Stimulated activated CD8-positive, alpha-beta memory T cell treated with anti-CD3 and anti-CD28 coated beads, Interleukin-12 subunit alpha, Interleukin-12 subunit beta, amount 100 ng/mL, for 24 hours (primary cell): ENCODE results near the gene CHD9.
"Not testable (repeated sequence)": the region's sequence is repeated elsewhere in the genome, so short reads cannot be mapped to it uniquely, and the experiment has no call there.

ENCODE experiments used
- DNase-seq: peaks from one replicate; pipeline ENCODE4 v3.0.0-alpha.2; 2020; ENCODE audit errors: extremely low read depth

Gene CHD9

DNA sequence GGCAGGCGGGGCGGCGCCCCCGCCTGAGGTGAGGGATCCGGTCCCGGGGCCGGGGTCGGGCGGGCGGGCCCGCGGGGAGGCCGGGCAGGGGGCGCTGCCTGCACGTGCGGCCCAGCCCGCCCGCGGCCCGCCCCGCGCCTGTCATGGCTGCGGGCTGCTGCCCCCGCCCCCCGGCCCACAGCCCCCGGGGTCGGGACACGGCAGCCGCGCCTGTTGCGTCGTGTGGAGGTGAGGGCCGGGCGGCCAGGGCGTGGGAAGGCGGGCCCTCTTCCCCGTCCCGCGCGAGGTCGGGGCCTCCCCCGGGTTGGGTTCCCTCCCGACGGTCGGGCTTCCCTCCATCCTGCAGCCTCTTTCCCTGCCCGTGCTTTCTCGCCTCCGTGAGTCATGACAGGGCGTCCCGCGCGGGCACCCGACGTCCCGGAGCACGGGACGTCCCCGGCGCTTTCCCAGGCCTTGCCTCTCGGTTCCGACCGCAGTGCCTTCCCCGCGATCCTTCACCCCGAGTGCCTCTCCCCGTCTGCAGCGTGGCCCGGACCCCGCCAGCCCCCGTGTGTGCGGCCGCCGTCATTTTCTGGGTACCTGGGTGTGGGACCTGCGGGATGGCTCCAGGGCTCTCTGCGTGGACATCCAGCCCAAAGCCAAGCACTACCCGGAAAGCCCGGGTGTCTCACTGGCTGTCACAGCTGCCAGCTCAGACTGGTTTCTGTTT, 76.7 kb downstream of the CHD9 start:
- peak; percentile 26 for DNase-seq

DNA sequence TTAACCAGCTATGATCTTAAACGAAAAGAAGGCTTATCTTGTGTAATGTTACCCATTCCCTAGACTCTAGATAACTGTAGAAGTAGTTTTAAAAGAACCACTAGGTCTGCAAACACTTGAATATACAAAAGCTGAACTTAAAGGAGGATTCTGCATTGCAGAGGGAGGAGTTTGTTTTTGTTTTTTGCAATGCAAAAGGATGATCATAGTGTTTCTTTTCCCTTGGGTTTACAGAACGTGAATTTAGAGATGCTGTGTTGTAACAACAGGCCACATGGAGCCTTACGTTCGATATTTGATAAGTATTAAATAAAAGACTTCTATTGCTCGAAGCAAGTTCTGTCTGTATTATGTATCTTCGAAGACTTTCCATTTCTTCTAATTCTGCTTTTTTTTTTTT, 77.6 kb downstream of the CHD9 start:
- DNase-seq, result no peak

DNA sequence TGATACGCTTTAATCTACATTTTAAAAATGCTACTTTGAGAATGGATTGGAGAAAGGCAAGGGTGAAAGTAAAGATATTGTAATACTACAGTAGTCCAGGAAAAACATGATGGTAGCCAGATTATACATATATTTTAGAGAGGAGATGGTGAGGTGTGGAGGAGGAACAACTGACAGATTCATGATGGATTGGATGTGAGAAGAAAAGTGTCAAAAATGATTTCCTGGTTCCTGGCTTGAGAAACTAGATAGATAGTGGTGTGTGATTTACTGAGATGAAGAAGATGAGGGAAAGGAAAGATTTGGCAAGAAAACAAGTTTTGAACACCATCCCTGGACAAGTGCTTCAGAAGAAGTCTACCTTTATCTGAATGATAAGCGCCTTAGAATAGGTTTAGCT, 80.5 kb downstream of the CHD9 start:
- DNase-seq, result no peak

DNA sequence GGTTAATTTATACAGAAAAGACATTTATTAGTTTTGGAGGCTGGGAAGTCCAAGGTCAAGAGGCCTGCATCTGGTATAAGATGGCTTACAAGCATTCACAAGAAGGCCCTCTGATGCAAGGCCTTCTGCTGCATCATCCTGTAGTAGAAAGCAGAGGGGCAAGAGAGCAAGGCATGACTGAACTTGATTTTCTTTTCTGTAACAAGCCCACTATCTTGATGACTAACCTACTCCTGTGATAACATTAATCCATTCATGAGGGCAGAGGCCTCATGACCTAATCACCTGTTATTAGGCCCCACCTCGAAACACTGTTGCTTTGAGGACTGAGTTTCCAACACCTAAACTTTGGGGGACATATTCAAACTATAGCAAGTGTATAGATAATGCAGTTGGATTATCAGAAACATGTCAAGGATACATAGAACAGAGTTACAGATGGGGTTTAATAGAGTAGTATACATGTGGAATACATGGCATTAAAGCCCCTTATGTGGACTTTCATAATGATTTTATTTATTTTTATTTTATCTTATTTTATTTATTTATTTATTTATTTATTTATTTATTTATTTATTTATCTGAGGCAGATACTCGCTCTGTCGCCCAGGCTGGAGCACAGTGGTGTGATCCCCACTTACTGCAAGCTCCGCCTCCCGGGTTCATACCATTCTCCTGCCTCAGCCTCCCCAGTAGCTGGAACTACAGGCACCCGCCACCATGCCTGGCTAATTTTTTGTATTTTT, 88.2 kb downstream of the CHD9 start:
- no peak for DNase-seq

DNA sequence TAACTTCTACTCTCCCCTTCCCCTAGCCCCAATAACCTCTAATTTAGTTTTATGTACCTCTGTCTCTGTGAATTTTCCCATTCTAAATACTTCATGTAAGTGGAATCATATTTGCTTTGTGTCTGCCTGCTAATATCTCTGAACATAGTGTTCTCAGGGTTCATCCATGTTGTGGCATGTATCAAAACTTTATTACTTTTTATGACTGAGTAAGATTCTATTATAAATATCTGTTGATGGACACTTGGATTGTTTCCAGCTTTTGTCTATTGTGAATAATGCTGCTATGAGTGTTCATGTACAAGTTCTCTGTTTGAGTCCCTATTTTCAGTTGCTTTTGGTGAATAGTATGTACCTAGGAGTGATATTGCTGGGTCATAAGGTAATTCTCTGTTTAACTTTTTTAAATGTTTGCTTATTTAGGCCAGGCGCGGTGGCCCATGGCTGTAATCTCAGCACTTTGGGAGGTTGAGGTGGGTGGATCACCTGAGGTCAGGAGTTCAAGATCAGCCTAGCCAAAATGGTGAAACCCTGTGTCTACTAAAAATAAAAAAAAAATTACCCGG, 92.8 kb downstream of the CHD9 start:
- no peak for DNase-seq

DNA sequence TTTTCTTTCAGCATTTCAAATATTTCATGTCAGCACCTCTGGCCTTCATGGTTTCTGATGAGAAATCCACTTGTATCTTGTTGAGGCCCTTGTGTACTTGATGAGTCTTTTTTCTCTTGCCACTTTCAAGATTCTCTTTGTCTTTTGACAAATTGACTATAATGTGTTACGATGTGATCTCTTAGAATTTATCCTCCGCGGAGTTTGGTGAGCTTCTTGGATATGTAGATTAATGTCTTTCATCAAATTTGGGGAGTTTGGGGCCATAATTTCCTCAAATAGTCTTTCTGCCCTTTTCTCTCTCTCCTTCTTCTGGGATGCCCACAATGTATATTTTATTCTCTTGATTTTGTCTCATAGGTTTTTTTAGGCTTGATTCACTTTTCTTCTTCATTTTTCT, 96.0 kb downstream of the CHD9 start:
- no peak for DNase-seq

DNA sequence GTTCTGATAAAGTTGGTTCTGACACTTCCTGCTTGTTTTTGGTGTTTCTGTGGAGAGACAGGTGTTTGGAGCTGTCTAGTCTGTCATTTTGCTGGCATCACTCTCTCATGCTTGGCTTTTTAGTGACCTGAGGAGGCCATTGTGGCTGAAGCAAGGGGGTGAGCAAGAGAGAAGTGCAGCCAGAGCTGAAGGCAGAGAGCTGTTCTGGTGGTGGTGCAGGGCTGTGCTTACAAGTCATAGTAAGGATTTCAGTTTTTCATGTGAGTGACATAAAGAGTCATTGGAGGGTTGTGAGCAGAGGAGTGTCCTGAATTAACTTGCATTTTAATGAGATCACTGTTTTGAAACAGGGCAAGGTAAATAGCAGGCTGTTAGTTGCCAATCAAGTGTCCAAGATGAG, 97.5 kb downstream of the CHD9 start:
- DNase-seq, result no peak

DNA sequence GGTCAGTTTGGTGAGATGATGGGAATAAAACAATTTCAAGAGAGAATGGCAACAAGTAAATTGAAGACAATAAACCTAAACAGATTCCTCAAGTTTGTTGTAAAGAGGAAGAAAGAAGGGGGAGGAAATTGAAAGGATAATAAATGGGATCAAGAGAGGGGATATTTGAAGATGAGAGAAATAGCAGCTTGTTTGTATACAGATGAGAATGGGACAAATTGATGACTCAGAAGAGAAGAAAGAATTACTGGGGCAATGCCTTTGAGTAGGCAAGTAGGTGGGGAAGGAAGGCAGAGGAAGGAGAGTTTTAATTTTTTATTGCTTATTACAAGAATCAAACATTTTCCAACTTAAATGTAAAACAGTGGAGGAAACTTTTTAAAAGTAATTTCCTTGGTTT, 98.3 kb downstream of the CHD9 start:
- no peak for DNase-seq

DNA sequence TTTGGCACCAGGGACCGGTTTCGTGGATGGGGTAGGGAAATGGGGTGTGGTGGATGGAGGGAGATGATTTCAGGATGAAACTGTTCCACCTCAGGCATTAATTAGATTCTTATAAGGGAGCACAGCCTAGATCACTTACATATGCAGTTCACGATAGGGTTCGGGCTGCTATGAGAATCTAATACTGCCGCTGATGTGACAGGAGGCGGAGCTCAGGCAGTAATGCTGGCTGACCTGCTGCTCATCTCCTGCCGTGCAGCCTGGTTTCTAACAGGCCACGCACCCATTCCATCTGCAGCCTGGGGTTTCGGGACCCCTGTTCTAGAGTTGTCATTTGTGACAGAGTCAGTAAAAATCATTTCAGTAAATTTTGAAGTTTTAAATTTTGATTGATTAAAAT, 99.7 kb downstream of the CHD9 start:
- no peak for DNase-seq

DNA sequence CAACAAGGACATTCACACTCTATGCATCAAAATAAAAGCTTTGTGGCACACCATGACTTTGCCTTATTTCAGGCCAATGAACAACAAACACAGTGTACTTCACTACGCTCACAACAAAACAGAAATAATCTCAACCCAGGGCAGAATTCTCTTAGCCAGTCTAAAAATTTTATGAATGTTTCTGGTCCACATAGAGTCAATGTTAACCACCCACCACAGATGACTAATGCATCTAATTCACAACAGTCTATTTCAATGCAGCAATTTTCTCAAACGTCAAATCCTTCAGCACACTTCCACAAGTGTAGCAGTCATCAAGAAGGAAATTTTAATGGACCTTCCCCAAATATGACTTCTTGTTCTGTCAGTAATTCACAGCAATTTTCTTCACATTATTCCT, 101.7 kb downstream of the CHD9 start:
- DNase-seq, result no peak

DNA sequence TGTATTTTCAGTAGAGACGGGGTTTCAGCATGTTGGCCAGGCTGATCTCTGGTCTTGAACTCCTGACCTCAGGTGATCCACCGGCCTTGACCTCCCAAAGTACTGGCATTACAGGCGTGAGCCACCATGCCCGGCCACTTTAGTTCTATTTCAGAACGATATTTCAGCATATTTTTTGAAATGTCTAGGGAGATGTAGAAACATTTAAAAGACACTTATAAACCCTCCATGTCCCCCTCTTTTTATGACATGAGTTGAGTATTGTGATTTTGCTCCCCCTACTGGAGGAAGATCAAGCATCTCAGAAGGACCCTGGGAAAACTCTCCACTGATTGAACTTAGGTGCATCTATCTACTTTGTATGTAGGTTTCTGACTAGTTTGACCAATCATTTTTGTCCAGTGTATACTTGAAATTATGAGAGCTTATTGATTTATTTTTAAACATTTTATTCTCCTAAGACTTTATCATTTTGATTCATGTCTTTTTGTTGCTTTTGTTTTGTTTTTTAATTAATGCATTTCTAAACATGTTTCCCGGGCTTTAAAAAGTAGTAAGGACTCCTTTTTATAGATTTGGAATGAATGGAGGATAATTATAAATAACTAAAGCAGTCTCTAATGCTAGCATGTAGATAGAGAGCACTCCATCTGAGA, 105.1 kb downstream of the CHD9 start:
- DNase-seq, result no peak

DNA sequence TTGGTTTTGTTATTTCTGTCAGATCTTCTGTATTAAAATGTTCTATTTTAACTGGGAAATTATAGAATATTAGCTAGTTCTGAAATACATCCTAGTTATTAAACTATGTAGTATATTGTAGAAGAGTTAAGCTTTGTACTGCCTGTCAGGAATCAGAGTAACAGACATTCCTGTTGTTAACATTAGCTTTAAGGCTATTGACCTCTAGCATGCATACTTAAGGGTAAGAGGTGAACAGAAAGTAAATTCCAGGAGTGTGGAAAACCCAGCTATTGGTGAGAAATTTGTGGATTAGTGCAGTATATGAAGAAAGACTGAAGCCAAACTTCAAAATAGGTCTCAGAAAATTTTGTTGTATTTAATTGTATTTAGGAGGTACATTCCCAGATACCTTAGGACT, 111.3 kb downstream of the CHD9 start:
- DNase-seq, result no peak

DNA sequence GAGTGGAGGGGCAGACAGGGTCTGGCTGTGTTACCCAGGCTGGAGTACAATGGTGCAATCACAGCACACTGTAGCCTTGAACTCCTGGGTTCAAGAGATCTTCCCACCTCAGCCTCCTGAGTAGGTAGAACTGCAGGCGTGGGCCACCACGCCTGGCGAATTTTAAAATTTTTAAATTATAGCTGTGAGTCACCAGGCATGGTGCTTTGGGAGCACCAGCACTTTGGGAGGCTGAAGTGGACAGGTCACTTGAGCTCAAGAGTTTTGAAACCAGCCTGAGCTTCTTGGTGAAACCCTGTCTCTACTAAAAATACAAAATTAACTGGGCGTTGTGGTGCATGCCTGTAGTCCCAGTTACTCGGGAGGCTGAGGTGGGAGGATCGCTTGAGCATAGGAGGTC, 114.0 kb downstream of the CHD9 start:
- no peak for DNase-seq

DNA sequence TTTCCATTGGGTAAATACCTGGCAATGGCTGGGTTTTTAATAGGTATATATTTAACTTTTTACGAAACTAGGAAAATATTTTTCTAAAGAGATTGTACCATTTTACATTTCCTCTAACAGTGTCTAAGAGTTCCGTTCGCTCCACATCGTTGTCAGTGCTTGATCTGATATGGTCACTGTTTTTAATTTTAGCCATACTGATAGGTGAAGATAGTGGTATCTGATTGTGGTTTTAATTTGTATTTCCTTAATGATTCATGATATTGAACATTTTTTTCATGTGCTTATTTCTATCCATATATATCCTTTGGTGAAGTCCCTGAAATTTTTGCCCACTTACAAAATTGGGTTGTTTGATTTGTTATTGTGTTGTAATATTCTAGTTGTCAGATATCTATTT, 117.7 kb downstream of the CHD9 start:
- DNase-seq, result no peak

DNA sequence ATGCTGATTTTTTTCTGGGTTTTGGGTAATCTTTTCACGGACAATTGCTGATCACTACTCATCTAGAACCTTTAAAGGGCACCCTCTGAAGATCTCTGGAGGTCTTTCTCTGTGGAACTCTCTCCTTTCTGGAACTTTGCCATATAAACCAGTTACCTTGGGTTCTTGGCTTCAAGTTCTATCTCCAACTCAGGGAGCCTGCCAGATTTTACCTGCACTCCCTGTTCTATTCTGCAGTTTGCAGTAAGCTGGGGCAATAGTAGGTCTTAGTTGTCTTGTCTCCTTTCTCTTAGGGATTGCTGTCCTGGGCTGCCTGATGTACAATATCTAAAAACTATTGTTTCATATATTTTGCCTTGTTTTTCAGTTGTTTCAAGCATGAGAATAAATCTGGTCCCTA, 120.3 kb downstream of the CHD9 start:
- DNase-seq, result no peak

DNA sequence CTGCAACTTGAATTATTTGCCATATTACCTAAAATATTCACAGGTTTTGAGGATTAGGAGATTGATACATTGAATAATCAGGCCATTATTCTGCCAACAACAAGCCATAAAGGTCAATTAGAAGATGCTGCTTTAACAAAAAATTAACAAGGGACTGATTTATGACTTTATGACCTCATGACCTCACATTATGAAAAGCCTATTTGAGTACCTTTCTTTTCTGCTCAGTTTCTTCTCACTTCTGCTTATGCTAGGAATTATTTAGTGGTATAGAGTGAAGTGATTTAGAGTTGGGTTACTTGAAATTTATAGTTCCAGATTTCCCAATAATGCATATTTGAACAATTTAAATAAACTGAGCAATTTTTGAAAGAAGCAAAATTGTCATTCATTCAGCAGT, 121.6 kb downstream of the CHD9 start:
- no peak for DNase-seq

DNA sequence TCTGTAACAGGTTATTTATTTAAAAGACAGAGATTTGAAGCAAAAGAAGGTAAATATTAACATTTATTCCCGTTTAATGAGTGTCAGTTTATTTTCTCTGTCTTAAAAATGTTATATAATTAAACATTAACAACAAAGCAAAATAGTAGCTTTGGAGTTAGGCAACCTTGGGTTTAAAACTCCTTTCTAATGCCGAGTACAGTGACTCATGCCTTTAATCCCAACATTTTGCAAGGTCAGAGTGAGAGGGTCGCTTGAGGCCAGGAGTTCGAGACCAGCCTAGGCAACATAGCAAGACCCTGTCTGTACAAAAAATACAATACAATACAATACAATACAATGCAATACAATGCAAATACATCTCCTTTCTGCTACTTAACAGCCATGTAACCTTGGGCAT, 128.7 kb downstream of the CHD9 start:
- DNase-seq, result no peak

DNA sequence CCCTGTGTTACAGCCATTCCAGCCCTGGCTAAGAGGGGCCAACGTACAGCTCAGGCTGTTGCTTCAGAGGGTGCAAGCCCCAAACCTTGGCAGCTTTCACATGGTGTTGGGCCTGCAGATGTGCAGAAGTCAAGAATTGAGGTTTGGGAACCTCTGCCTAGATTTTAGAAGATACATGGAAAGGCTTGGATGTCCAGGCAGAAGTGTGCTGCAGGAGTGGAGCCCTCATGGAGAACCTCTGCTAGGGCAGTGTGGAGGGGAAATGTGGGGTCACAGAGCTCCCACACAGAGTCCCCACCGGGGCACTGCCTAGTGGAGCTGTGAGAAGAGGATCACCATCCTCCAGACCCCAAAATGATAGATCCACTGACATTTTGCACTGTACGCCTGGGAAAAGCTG, 130.9 kb downstream of the CHD9 start:
- DNase-seq, result not testable (repeated sequence)

DNA sequence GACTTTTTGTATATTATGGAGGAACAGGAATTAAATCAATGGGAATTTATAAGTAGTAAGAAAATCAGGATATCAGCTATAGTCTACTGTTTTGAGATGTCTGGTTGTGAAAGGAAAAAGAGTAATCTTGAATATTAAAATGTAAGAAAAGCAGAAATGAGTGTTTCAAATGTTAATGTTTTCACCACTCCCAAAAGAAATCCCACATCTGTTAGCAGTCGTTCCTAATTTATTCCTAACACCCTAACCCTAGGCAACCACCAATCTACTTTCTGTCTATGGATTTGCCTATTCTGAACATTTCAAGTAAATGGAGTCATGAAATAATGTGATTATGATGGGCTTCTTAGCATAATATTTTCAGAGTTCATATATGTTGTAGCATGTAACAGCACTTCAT, 133.0 kb downstream of the CHD9 start:
- no peak for DNase-seq

DNA sequence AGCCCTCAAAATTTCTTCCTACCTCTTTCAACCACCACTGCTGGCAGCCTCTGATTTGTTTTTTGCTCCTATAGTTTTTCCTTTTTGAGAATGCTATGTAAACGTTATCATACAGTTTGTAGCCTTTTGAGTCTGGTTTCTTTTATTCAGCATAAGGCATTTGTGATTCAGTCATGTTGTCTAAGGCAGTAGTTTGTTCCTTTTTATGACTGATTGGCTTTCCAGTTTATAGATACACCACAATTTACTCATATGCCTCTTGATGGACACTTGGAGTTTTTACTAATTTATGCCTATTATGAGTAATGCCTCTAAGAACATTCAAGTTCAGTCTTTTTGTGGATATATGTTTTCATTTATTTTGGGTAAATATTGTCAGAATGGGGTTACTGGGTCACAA, 136.6 kb downstream of the CHD9 start:
- no peak for DNase-seq

DNA sequence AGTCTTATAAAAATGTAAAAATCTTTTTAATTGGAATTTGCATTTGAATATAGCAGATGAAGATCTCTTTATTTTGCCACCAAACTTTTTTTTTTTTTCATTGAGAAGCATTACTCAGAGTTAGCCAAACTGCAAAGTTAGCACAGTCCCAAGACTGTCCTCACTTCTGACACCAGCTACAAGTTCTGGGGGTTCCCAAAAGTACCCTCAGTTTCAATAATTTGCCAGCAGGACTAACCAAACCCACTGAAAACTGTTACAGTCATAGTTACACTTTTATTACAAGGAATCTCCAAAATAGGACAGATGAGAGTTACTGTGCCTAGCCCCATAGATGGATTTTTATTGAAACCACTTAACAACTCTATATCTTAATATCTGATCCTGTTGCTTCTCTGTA, 144.1 kb downstream of the CHD9 start:
- no peak for DNase-seq

DNA sequence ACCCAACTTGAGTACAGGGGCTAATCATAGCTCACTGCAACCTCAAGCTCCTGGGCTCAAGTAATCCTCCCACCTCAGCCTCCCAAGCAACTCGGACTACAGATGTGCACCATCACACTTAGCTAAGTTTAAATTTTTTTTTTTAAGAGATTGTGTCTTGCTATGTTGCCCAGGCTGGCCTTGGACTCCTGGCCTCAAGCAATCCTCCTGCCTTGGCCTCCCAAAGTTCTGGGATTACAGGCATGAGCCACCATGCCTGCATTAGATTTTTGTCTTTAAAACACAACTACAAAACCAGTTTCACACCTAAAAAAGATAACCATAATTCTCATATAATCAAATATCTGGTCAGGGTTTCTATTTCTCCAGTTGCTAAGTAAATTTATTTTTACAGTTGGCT, 147.1 kb downstream of the CHD9 start:
- no peak for DNase-seq

DNA sequence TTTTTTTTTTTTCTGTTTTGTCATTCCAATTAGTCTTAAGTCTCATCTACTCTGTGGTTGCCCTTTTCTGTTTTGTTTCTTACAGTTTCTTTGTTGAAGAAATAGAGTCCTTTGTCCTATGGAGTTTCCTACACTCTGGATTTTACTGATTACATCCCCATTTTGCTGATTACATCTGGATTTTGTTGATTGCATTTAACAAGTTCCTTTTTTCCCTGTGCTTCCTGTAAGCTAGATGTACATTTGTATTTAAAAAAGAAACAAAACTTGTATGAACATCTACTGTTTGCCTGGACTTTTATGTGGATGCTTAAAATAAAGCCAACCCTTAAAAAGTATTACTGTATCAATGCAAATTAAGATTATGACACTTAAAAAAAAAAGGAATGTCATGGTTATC, 147.6 kb downstream of the CHD9 start:
- no peak for DNase-seq
